Measurements from ENCODE around the gene VWC2L.

DNA sequence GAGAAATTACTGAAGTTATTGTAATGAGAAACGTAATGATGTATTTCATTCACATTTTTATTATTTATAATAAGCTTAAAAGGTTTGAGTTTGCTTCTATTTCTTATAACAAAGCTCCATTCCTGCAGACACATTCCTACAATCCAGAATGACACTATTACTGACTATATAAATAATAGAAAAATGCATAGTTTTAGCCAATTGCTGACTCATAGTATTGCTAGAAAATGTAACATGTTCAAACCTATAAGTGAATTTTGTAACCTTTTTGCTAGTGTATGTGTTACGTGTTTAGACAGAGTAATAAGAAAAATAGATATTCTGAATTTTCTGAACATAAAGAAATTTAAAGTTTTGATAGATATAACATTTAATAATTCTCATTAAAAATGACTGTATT is 9.3 kb upstream of the VWC2L start:
- TF ChIP-seq, protein P1, sequence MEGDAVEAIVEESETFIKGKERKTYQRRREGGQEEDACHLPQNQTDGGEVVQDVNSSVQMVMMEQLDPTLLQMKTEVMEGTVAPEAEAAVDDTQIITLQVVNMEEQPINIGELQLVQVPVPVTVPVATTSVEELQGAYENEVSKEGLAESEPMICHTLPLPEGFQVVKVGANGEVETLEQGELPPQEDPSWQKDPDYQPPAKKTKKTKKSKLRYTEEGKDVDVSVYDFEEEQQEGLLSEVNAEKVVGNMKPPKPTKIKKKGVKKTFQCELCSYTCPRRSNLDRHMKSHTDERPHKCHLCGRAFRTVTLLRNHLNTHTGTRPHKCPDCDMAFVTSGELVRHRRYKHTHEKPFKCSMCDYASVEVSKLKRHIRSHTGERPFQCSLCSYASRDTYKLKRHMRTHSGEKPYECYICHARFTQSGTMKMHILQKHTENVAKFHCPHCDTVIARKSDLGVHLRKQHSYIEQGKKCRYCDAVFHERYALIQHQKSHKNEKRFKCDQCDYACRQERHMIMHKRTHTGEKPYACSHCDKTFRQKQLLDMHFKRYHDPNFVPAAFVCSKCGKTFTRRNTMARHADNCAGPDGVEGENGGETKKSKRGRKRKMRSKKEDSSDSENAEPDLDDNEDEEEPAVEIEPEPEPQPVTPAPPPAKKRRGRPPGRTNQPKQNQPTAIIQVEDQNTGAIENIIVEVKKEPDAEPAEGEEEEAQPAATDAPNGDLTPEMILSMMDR (IDR thresholded peaks at IDR 0.05), result no peak
- TF ChIP-seq POLR2A (IDR thresholded peaks at IDR 0.05), result no peak
- TF ChIP-seq POLR2AphosphoS5 (IDR thresholded peaks at IDR 0.05), result no peak
- TF ChIP-seq EP300 (IDR thresholded peaks at IDR 0.05; ENCODE audit: low read depth), result no peak

All from transverse colon (tissue), 4 donors.